GM18867 (cell line): ENCODE results near the gene PDE8A.

ENCODE experiments used
- ATAC-seq: cut with Tn5 transposase; IDR thresholded peaks from one replicate; pipeline ENCODE4 v1.9.1; 2021; ENCODE audit warnings: mild to moderate bottlenecking, moderate library complexity; ENCODE audit not compliant: unreplicated experiment

PDE8A gene

DNA sequence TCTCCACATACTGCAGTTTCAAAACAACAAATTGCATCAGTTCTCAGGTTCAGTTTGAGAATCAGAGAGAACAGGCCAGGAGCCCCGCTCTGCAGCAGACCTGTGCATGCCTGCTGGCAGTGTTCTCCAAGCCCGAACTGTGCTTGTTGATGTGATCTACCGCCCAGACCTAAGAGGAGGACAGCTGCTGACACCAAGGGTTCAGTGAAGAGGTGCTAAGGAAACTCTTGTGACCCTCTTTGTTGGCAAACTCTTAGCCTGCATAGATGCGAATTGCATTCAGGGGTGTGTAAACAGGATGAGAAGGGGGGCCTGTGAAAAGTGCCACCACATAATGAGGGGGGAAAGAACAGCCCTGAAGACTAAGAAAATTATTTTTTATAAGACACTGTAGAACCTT, 89.8 kb downstream of the PDE8A start:
- ATAC-seq = no peak

DNA sequence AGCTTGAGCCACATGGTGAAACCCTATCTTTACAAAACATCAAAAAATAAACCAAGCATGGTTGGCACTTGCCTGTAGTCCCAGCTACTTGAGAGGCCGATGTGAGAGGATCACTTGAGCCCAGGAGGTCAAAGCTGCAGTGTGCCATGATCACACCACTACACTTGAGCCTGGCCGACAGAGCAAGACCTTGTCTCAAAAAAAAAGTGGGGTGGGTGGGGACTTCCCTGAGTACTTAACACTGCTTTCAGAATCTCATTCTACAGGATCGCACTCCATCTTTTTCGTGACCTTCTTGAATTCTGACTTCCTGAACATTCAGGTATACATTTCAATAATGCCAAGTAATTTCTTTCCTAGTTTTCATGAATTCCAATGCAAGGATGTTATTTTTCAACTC, 91.3 kb downstream of the PDE8A start:
- no peak for ATAC-seq

DNA sequence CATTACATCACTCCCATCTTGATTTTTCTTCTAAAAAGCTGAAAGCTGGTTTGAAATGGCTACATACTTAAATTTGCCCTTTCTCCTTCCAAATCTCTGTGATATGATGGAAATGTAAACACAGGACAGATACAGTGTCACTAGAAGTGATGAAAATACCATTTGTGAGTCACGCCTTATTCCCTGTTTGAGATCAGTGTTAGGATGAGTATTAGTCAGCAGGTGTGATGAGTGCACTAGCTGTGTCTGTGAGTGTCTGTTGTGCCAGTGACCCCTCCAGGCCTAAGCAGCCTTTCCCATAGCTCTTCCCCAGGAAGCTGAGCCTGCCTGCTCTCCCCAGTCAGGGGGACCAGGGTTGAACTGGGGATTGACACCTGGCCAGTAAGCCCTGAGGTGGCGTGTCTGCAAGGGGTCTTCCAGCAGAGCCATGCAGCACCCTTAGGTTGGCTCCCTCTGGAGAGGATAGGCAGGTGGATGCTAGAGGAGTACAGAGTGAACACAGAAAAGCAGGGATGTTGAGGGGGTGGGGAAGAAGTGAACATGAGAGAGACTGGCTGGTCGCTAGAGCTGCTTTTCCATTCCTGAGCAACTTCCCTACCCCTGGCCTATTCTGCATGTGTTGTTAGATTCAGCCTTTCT, 92.0 kb downstream of the PDE8A start:
- ATAC-seq = peak; percentile 75

DNA sequence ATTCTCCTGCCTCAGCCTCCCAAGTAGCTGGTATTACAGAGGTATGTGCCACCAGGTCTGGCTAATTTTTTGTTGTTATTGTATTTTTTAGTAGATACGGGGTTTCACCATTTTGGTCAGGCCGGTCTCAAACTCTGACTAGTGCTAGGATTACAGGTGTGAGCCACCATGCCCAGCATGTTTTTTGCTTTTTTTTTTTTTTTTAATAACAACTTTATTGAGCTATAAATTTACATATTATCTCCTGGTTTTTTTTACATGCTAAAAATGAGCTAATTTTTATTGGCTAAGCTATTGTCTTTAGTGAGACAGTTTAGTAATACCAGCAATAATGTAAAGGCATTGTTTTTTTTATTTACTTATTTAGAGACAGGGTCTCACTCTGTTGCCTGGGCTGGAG, 105.2 kb downstream of the PDE8A start:
- ATAC-seq = no peak

DNA sequence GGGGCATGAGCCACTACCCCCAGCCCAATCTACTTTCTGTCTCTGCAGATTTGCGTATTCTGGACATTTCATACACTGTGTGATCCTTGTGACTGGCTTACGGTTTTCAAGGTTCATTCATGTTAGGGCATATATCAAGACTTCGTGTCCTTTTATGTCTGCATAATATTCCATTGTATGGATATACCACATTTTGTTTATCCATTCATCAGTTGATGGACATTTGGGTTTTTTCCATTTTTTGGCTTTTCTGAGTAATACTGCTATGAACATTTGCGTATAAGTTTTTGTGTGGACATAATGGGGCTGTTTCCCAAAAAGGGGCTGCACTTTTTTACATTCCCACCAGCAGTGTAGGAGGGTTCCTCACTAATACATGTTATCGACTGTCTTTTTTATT, 106.6 kb downstream of the PDE8A start:
- no peak for ATAC-seq

DNA sequence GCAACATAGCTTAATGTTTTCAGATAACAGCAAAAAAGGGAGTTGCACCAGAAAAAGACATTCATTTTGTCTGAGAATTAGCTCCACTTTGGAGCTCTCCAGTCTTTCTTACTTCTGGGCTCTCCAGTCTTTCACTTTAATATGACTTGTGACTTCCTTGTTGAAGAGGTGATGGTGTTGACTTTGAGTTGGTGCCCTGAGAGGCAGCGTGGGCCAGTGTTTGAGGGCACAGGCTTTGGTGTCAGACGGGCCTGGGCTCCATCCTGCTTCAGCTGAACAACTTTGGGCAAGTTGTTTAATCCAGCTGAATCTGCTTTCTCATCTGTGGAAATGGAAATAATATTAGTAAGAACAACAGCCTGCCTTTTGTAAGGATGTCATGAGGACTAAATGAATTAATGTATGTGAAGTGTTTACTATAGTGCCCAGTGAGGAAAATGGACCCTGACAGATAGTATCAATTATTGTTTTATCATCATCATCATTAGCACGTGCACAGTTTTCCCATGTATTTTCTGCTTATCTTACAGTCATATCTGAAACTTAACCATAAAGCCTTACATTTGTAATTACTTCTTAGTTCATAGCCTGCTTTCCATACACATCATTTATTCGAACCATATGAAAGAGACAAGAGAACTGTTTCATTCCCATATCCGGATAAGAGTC, 108.4 kb downstream of the PDE8A start:
- ATAC-seq = no peak

DNA sequence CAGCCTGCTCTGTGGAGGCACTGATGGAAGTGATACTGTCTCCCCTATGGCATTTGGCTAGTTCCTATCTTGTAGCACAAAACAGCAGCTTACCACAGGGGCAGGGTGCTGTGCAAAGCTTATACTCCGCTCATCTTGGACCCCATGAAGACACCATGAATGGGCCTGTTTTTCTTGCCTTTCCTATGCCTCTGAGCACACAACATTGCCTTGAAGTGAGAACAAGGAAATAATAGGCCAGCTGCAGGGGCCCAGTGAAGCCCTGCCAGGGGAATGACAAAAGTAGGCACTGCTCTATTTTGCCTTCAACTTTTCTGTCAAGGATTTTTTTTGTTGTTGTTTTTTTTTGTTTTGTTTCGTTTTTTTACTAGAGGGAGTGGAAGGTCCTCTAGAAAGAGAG, 110.3 kb downstream of the PDE8A start:
- no peak for ATAC-seq

DNA sequence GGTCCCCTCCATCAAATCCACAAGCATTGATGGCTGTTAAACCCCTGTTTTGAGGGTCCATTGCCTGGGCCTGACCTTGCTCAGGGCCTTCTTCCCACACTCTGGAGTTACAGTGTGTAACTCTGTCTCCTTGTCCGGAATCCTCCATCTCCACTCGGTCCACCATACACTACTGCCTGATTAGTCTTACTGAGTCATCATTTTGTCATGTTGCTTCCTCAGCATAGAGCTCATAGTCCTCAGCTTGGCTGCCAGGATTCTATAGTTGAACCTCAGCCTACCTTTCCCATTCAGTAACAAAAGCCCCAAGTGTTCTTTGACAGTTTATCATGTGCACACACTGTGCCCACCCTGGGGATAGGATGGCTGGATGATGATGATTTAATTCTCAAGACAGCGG, 113.0 kb downstream of the PDE8A start:
- ATAC-seq = no peak

DNA sequence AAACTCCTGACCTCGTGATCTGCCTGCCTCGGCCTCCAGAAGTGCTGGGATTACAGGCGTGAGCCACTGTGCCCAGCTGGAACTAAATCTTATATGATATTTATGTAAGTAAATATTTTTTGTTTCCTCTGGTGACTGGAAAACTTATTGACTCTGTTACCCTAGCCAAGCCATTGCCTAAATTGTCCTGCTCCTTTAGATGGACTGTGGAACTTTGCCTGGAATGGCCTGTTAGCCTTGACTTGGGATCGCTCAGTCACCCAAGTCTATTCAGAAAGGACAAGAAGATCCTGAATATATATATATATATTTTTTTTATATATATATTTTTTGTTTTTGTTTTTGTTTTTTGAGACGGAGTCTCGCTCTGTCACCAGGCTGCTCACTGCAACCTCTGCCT, 113.9 kb downstream of the PDE8A start:
- ATAC-seq = no peak

DNA sequence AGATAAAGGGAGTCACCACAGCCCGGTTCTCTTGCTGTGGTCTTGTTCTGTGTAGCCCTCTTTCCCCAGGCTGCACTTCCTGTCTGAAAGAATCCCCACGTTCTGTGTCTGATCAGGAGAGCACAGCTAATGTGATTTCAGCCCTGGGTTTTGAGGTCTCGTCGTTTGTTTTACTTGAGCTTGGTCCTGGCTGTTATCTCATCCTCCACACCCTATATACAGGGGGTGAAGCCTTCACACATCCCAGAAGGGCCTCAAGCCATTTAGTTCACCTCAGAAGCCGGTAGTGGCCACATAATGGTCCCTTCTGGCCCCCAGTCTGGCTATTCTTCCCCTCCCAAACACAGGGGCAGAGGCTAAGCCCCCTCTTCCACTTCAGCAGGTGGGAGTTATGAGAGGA, 115.6 kb downstream of the PDE8A start:
- ATAC-seq = no peak

DNA sequence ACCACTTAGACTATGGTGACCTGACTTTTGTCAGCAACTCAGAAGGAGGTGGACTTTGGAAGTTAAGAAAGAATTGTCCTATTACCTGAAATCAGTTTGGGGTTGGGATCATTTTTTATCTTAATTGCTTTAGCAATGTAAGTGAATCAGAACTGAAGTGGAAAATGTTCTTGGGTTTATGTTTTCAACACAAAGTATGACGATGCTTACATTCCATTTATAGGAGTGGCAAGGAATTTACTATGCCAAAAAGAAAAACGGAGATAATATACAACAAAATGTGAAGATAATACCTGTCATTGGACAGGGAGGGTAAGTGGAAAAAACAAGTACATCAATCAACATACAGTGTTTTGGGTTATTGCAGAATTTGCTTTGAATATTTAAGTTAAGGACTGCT, 116.1 kb downstream of the PDE8A start:
- no peak for ATAC-seq

DNA sequence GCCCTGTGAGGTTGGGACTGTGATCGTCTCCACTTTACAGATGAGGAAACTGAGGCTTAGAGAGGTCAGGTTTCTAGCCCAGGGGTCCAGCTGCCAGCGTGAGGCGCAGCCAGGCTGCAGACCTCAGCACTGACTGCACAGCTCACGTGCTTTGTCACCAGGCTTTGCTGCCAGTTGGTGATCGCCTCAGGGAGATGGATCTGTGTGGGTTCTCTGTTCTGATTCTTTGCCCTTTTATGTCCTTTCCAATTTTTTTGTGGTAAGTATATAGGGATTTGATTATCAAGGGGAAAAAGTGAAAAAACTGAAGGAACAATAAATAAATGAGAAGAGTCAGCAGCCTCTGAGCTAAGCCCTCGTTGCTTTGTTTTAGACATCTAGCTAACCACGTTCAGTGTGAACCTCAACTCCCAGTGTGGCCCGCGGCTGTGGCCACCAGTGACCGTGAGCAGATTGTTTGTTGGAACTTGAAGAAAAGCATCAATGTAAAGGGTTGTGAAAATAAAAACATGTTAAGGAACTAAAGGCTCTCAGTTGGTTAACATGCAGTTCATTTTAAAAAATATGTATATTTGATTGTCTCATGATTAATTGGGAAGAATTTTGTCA, 117.6 kb downstream of the PDE8A start:
- no peak for ATAC-seq

DNA sequence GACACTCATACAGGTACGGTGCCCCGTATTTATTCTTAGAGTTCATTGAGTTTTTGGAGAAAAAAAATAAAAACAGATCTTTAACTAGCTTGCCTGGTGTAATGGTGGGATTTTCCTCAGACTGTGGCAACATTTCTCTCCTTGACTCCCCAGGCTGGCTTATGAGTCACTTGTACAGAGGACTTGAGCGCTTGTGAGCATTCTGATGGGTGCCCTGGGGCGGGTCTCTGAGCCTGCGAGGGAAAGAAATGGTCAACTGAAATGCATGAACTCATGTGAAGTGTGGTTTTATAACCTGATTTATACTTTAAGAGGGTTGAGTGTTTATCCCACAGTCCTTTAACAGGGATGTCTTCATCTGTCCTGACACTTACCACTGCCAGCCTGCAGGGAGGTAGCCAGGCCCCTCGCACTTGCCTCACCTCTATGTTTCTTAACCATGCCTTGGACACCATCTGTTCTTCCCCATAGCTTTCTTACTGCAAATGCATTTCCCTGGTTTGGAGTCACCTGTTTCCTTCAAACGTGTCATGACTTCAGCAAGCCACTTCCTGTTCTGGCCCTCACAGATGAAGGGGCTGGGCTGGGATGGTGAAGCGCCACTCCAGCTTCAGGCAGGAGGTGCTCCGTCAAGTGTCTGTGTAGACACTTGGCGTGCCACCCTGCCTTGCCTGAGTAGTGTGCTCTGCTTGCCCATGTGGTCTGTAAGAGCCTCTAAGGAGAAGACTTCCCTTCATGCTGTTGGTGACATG, 118.7 kb downstream of the PDE8A start:
- no peak for ATAC-seq

DNA sequence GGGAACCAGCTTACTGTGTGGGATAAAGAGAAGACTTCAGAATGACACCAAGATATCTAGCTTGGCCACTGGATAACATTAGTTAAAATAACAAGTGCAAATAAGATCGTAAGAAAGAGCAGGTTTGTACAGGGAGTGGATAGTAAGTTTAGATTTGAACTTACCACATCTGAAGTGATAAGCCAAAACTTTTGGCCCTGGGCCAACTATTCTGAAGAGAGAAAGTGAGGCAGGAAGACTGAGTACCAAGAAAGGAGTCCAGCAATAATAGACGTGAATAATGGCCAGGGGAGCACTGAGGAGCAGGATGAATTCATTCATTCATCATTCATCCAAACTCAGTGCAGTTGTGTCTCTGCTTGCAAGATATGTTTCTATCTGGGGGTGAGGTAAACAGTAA, 122.9 kb downstream of the PDE8A start:
- no peak for ATAC-seq

DNA sequence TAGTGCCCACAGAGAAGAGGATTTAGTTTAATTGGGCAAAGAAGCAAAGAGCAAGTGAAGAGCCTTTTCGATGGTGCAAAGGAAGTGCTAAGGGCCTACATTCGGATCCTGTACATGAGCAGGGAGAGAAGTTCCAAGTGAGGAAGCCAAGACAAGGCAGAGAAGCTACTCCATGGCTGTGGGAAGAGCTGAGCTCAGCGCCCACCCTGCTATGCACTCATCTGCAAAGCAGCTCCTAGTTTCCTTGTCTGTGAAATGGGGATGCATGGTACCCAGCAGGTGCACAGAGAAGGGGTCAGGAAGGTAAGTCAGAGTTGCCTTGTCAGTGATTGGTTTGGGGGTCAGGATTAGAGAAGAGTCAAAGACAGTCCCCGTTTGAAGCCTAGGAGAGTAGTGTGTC, 126.5 kb downstream of the PDE8A start:
- no peak for ATAC-seq

DNA sequence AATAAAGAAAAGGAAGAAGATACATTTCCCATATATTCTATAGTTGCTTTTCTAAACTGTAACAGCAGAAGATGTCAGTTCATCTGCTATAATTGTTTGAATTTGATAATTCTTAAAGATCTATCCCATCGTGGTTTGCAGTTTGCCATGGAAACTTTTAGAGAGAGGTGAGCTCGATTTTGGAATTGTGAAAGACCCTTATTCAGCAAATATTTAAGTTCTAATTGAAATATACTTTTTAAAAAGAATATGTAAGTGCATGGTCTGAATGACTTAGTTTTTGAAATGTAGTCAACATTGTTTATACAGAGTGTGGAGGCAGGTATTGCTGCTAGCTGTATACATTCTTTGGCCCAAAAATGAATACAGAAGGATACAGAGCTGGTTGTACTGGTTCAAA, 127.7 kb downstream of the PDE8A start:
- ATAC-seq = no peak

DNA sequence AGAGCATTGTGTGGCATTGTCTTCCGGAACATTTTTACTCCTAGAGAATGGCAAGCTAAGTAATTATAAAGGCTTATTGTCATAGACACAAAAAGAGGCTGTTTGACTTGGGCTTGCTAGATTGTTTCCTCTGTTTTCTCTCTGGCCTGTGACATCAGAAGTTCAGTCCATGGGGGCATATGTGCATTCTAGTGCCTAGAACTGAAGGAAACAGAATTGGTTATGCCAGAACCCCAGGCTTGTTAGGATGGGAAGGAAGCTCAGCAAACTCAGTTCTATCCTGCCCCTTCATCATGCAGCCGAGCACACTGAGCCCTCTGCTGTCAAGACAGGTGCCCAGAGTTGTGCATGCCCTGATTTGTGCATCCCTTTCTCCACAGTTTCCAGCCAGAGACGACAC, 131.3 kb downstream of the PDE8A start:
- ATAC-seq = no peak

DNA sequence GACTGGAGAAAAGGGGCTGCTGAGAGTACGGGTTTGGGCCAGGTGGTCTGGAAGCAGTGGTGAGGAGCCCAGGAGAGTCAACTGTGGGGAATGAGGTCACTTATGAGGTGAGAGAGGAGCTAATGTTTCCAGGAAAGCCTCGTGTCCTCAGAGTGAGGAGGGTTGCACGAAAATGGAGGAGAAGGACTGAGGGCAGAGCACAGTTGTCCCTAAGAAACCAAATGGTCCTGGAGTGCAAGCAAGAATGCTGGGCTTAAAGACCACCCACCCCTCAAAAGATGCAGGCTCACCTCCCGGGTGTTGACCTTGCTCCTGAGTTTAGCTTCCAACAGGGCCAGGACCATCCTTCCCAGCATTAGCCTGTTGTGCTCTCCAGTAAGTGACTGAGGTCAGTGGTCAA, 133.2 kb downstream of the PDE8A start:
- no peak for ATAC-seq

DNA sequence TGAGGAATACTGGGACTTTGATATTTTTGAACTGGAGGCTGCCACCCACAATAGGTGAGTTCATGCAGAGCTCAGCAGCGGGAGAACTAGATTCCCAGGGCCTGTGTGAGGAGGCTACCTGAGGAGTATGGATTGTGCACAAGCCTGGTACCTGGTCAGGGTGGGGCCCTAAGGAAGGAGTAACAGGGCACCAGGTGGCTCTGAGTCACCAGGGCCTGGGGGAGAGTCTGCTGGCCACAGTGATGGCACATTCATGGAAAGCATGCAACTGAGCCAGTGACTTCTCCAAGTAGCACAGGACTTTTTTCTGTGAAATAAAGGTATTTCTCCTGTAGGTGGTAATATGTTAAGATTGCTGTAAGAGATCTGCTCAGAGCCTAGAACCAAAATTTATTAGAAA, 134.4 kb downstream of the PDE8A start:
- ATAC-seq = no peak

DNA sequence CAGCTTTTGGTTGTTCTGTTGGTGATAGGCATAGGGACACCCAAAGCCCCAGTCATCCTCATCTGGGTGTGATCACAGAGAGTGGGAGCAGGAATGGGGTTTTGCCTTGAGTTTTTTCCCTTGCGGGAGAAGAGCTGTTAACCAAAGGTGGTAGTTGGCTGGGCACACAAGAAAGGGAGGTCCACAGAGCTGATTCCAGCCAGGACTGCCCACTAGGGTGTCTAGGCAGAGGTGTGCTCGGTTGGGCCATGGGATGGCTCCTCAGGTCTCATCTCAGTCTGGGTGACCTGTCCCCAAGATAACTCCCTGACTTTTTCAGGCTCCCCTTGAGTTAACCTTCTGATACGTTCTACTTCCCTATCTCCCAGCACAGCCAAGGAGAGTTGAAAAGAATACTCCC, 134.8 kb downstream of the PDE8A start:
- no peak for ATAC-seq

DNA sequence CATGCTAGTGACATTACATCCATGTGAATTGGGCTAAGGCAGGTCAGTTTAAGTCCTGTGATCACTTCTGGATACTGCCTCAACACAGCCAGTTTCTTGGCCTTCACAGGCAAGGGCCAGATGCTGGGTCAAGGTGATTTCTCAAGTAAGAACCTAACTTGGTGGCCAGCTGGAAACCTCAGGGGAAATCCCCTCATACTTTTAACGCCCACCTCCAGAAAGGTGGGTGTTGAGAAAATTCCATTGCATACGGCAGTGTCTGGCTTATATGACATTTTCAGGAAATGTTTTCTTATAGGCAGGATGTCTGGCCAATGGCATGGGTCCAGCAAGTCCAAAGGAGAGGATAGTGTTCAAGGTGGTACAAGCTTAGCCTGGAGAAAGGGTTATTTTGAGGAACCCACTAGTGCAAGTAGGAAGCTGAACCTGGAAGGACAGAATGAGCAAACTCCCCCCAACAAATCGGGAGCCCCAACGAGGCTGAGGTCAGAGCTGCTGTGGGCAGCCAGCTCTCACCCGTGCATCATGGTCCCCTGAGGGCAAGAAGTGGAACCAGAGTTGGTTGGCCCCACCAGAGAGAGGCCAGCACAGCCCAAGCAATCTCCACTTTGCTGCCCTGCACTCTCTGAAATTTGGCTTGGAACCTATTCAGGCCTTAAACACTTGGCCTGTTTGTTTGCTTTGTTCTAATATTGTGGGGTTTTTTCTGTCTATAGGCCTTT, 135.4 kb downstream of the PDE8A start:
- ATAC-seq = no peak
